Measurements from ENCODE around the gene CAV1.

Gene CAV1

DNA sequence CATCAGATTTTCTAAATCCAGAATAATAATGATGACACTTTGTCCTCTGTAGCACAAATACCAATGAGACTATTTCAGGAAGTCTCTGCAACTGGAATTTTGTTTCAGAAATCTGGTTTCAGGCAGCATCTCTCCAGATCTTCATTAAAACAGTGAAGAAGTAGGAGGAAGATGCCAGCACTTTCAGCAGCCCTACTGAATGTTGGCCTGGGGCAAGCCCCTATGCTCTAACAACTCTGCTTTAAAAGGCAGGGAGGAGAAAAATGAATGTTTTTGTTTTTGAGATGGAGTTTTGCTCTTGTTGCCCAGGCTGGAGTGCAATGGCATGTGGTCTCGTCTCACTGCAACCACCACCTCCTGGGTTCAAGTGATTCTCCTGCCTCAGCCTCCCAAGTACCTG is 7.2 kb upstream of the CAV1 start:
- TF ChIP-seq, protein P1, sequence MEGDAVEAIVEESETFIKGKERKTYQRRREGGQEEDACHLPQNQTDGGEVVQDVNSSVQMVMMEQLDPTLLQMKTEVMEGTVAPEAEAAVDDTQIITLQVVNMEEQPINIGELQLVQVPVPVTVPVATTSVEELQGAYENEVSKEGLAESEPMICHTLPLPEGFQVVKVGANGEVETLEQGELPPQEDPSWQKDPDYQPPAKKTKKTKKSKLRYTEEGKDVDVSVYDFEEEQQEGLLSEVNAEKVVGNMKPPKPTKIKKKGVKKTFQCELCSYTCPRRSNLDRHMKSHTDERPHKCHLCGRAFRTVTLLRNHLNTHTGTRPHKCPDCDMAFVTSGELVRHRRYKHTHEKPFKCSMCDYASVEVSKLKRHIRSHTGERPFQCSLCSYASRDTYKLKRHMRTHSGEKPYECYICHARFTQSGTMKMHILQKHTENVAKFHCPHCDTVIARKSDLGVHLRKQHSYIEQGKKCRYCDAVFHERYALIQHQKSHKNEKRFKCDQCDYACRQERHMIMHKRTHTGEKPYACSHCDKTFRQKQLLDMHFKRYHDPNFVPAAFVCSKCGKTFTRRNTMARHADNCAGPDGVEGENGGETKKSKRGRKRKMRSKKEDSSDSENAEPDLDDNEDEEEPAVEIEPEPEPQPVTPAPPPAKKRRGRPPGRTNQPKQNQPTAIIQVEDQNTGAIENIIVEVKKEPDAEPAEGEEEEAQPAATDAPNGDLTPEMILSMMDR (IDR thresholded peaks at IDR 0.05; ENCODE audit: extremely low read depth, missing control alignments) = no peak
- DNase-seq (ENCODE audit: low spot score) = no peak

DNA sequence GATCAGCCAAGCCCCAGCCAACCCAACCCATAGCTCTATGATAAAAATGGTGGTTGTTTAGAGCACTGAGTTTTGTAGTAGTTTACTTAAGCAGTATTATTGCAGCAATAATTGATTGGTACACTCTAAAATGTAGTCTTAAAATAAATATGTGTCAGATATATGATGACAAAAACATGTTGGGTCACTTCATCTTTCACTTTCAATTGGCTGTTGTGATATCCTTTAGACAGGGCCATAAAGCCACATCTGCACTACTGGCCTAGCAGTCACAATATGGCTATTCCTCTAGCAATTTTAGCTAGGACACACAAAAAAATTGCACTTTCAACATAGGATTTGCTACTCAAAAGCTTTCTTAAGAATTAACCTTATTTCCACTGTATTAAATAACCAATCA is 5.9 kb upstream of the CAV1 start:
- TF ChIP-seq, protein P1 (IDR thresholded peaks at IDR 0.05; ENCODE audit: extremely low read depth, missing control alignments) = no peak
- DNase-seq (ENCODE audit: low spot score) = no peak

DNA sequence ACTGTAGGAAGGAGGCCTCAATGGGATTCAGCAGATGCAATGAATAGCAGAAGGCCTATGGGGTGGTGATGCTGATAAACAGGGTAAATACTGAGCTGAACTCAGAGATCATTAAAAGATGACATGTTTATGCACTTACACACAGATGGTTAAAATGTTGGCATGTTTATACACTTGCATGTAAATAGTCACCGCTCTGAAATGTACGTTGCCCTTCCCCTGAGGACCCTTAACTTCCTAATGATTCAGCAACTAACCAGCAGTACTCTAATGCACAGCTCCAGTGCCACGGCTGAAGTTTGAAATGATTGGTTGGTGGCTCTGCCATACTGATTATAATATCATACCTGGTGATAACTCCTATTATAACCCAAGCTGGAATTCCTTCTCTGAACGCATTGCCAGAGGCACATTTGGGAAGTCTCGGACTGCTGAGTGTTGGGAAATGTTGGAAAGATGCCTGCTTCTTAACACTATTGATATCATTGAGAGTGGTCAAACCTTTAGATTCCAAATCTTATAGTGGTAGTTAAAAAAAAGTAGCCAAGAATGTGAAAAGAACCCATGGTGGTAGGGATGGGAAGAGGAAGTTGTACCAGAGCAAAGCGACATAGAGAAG is 3.7 kb upstream of the CAV1 start:
- TF ChIP-seq, protein P1 (IDR thresholded peaks at IDR 0.05; ENCODE audit: extremely low read depth, missing control alignments) = no peak
- no peak for DNase-seq (ENCODE audit: low spot score)

DNA sequence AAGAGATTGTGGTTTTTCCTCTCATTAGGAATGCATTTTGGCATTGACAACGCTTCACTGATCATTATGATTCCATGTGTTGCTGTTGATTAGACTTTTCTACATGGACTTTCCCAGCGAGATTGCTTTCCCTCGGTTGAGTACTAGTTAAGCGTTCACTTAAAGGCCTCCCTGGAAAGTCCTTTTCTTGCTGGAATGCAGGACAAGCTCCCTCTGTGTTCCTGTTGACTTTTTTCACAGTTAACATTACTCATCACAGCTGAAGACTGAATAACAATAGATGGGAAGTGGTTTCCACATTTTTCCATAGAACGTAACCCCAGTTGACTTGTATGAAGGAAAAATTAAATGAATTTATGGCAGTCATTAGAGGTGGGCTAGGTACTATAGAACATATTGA is 2.6 kb upstream of the CAV1 start:
- TF ChIP-seq, protein P1 (IDR thresholded peaks at IDR 0.05; ENCODE audit: extremely low read depth, missing control alignments) = no peak
- no peak for DNase-seq (ENCODE audit: low spot score)

DNA sequence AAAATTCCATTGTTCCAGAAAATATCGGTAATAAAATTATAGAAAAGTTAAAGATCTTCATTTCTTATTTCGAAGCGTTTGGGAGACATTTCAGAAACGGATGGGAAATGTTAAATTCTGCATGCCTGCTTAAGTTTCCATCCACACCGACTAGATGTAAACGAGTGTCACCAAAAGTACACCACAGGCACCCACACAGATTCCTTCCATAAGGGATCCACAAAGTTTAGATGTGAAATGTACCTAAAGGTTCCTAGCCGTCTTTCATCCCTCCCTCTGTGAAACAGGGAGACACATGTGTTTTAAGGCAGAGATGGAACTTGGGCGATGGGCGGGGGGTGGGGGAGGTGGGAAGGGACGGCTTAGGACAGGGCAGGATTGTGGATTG is 621 bp upstream of the CAV1 start:
- TF ChIP-seq, protein P1 (IDR thresholded peaks at IDR 0.05; ENCODE audit: extremely low read depth, missing control alignments) = no peak
- no peak for DNase-seq (ENCODE audit: low spot score)

DNA sequence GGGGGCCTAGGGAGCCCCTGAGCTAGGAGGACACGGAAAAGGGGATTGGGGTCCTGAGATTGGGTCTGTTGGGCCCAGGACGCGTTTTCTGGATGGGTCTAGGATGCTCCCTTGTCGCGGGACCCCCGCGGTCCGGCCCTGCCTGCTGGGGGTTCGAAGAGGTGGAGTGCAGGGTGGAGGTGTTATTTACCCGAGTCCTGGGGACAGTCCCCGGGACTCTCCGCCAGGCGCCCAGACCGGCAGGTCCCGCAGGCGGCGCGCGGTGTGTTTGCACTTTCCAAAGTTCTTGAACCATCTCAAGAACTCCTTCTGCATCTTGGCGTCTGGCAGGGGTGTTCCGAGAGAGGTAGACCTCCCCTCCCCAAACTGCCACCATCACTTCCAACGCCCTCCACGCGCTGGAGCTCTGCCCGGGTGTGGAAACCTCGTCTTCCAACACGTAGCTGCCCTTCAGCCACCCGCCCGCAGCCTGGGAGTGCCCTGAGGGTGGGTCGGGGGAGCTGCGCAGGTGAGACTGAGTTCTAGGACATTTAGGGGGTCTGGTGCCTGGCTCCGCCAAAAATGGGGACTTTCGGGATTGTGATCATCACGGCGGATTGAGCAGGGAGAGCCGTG is 569 bp downstream of the CAV1 start:
- TF ChIP-seq, protein P1 (IDR thresholded peaks at IDR 0.05; ENCODE audit: extremely low read depth, missing control alignments) = no peak
- DNase-seq (ENCODE audit: low spot score) = peak; percentile 81

DNA sequence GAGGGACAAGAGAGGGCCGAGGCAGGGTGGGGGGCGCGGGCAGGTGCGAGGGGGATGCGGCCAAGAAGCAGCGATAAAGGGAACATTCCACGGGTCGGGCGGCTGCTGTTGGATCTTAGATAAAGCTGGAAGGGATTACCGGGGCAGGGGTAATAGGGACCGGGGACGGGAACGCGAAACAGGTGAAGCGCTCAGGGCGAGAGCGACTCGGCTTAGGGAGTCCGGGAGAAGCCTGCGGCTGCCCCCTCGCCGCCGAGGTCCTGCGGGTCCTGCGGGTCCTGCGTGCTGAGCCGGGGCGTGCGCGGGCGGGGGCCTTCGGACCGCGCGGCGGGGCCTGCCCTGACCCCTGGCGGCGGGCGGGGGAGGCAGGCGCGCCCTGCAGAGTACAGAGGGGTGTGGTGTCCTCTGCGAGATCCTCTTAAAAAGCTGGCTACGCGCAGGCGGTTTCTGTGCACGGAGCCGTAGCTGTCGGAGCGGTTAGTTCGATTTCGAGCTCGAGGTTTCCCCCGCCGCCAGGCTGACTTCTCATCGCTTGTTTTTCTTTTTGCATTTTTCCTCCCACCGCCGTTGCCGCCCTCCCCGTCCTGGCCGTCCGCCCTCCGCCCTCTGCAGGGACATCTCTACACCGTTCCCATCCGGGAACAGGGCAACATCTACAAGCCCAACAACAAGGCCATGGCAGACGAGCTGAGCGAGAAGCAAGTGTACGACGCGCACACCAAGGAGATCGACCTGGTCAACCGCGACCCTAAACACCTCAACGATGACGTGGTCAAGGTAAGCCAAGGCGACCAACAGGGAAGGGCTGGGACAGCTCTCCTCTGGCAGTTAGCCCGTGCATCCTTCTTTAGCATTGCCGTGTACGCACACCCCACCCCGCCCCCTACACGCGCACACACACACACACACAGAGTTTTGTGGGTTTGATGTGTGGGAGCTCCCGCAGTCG is 1.4 kb downstream of the CAV1 start:
- DNase-seq (ENCODE audit: low spot score) = peak; percentile 94

More for the DNA sequence above, 1.4 kb downstream of the CAV1 start:
- TF ChIP-seq, protein P1 (IDR thresholded peaks at IDR 0.05; ENCODE audit: extremely low read depth, missing control alignments) = peak; percentile 87
